ENCODE measurements around the gene GJB4.

DNA sequence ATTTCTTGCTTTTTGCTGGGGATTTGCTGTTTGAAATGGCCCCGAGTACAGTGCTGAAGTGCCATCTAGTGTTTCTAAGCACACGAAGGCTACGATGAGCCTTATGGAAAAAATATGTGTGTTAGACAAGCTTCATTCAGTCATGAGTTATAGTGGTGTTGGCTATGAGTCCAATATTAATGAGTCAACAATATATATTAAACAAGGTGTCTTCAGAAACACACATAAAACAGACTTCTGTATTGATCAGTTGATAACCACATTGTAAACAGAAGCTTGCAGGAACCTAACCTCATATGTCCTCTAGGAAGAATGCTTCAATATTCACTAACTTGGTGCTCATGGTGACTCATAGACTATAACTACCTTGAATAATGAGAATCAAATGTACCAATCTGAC, 6.4 kb upstream of the GJB4 start:
- no peak for TF ChIP-seq POLR2AphosphoS5 (IDR thresholded peaks at IDR 0.05; ENCODE audit: low read depth, low read length)
- no peak for TF ChIP-seq POLR2A (IDR thresholded peaks at IDR 0.05; ENCODE audit: low read depth, low read length)
- no peak for TF ChIP-seq TAF1 (IDR thresholded peaks at IDR 0.05; ENCODE audit: low read depth, low read length)
- no peak for TF ChIP-seq PAX5 (IDR thresholded peaks at IDR 0.05; ENCODE audit: insufficient read depth, low read length, severe bottlenecking)
- no peak for TF ChIP-seq SPI1 (IDR thresholded peaks at IDR 0.05; ENCODE audit: low read depth, low read length)

Data from GM12891 (cell line).